ENCODE data around the gene GALNT8.

GRCh38 chr12:4745249-4745648 is 25.0 kb downstream of the GALNT8 start:
- TF ChIP-seq CTCF (IDR thresholded peaks at IDR 0.05) = no peak
- TF ChIP-seq POLR2AphosphoS5 (IDR thresholded peaks at IDR 0.05; ENCODE audit: insufficient read depth in 1 of 2, low read depth in 1 of 2) = no peak
- TF ChIP-seq POLR2A (IDR thresholded peaks at IDR 0.05) = no peak
